ENCODE results near the gene GIT1.

Gene GIT1

GRCh38 chr17:29557085-29557738 is 32.2 kb downstream of the GIT1 start:
- Histone ChIP-seq H3K27ac (ENCODE audit: low read depth in 2 of 2, low read length in 2 of 2) (no peak overlapping the region), H3K4me1 (ENCODE audit: control insufficient read depth in 2 of 2, insufficient read depth in 2 of 2, low read length in 2 of 2) (peaks cover 5 to 10% of the 10 kb centered on the region in 2 donors), H3K9me3 (ENCODE audit: control insufficient read depth in 2 of 2, low read length in 2 of 2) (no peaks in the 10 kb centered on the region), H3K36me3 (ENCODE audit: control insufficient read depth in 2 of 2, insufficient read depth in 2 of 2, low read length in 2 of 2) (peaks cover 4 to 8% of the 10 kb centered on the region in 2 donors), H3K4me3 (ENCODE audit: low read length in 2 of 2) (peak overlapping the region in 1 of 2 donors; percentile 1), H3K9ac (ENCODE audit: low read depth in 1 of 2, low read length in 2 of 2) (no peak overlapping the region), H3K27me3 (ENCODE audit: control insufficient read depth in 2 of 2, insufficient read depth in 2 of 2, low read length in 2 of 2) (no peaks in the 10 kb centered on the region)

DNA sequence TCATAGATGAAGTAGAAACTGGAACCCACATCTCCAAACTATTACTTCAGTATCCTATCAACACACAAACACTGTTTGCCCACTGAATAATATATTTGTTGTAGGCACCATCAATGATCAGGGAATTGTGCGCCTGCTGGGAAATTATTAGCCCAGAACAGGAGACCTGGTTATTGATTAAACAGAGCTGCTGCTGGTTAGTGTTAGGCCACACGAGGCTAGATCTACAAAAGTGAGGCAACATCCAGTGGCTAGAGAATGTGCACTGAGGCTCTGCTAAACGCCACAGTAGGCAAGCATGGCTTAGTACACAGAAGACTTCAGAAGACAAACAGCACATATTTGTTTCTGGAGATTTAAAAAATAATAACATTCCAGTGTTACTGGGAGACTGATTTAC is 33.6 kb downstream of the GIT1 start:
- Histone ChIP-seq H3K4me1 (ENCODE audit: control insufficient read depth in 2 of 2, insufficient read depth in 2 of 2, low read length in 2 of 2) (peaks cover 2 to 5% of the 10 kb centered on the region in 2 donors), H3K27ac (ENCODE audit: low read depth in 2 of 2, low read length in 2 of 2) (no peak overlapping the region), H3K9ac (ENCODE audit: low read depth in 1 of 2, low read length in 2 of 2) (no peak overlapping the region), H3K9me3 (ENCODE audit: control insufficient read depth in 2 of 2, low read length in 2 of 2) (no peaks in the 10 kb centered on the region), H3K4me3 (ENCODE audit: low read length in 2 of 2) (no peak overlapping the region), H3K36me3 (ENCODE audit: control insufficient read depth in 2 of 2, insufficient read depth in 2 of 2, low read length in 2 of 2) (no peaks in the 10 kb centered on the region), H3K27me3 (ENCODE audit: control insufficient read depth in 2 of 2, insufficient read depth in 2 of 2, low read length in 2 of 2) (no peaks in the 10 kb centered on the region)

- no peak overlapping the region for H3K27ac ChIP-seq (ENCODE audit: low read depth in 2 of 2, low read length in 2 of 2)
- H3K27me3 ChIP-seq (ENCODE audit: control insufficient read depth in 2 of 2, insufficient read depth in 2 of 2, low read length in 2 of 2), result no peaks in the 10 kb centered on the region
- H3K4me1 ChIP-seq (ENCODE audit: control insufficient read depth in 2 of 2, insufficient read depth in 2 of 2, low read length in 2 of 2), result no peaks in the 10 kb centered on the region
- H3K4me3 ChIP-seq (ENCODE audit: low read length in 2 of 2), result no peak overlapping the region
- no peaks in the 10 kb centered on the region for H3K9me3 ChIP-seq (ENCODE audit: control insufficient read depth in 2 of 2, low read length in 2 of 2)
- H3K36me3 ChIP-seq (ENCODE audit: control insufficient read depth in 2 of 2, insufficient read depth in 2 of 2, low read length in 2 of 2), result no peaks in the 10 kb centered on the region
- H3K9ac ChIP-seq (ENCODE audit: low read depth in 1 of 2, low read length in 2 of 2), result no peak overlapping the region
Measured at GRCh38 chr17:29549177-29549923, 40.1 kb downstream of the GIT1 start.

DNA sequence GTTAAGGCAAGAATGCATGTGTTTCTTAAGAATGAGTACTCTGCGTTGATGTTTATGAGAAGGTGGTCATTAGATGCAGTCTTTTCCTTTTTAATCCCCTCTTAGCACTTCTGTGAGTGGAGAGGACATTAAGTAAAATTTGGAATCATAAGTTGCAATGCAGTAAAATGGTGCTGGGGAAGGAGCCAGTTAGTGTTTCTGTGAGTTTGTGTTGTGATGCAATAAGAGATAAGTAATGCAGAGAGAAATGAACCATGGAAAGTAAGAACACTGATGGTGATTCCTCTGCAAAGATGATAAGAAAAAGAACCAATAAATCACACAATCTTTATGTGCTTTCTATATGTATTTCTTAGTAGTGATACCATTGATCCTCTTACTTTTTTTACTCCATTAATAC is 42.6 kb downstream of the GIT1 start:
- Histone ChIP-seq H3K4me1 (ENCODE audit: control insufficient read depth in 2 of 2, insufficient read depth in 2 of 2, low read length in 2 of 2) (no peaks in the 10 kb centered on the region), H3K27me3 (ENCODE audit: control insufficient read depth in 2 of 2, insufficient read depth in 2 of 2, low read length in 2 of 2) (no peaks in the 10 kb centered on the region), H3K4me3 (ENCODE audit: low read length in 2 of 2) (no peak overlapping the region), H3K27ac (ENCODE audit: low read depth in 2 of 2, low read length in 2 of 2) (no peak overlapping the region), H3K9me3 (ENCODE audit: control insufficient read depth in 2 of 2, low read length in 2 of 2) (no peaks in the 10 kb centered on the region), H3K36me3 (ENCODE audit: control insufficient read depth in 2 of 2, insufficient read depth in 2 of 2, low read length in 2 of 2) (peaks cover 17 to 19% of the 10 kb centered on the region in 2 donors), H3K9ac (ENCODE audit: low read depth in 1 of 2, low read length in 2 of 2) (no peak overlapping the region)

- Histone ChIP-seq H3K36me3 (ENCODE audit: control insufficient read depth in 2 of 2, insufficient read depth in 2 of 2, low read length in 2 of 2) (peaks cover 17 to 23% of the 10 kb centered on the region in 2 donors), H3K27ac (ENCODE audit: low read depth in 2 of 2, low read length in 2 of 2) (no peak overlapping the region), H3K4me3 (ENCODE audit: low read length in 2 of 2) (no peak overlapping the region), H3K9ac (ENCODE audit: low read depth in 1 of 2, low read length in 2 of 2) (no peak overlapping the region), H3K9me3 (ENCODE audit: control insufficient read depth in 2 of 2, low read length in 2 of 2) (no peaks in the 10 kb centered on the region), H3K4me1 (ENCODE audit: control insufficient read depth in 2 of 2, insufficient read depth in 2 of 2, low read length in 2 of 2) (no peaks in the 10 kb centered on the region), H3K27me3 (ENCODE audit: control insufficient read depth in 2 of 2, insufficient read depth in 2 of 2, low read length in 2 of 2) (no peaks in the 10 kb centered on the region)
Measured at GRCh38 chr17:29546085-29546484, 43.4 kb downstream of the GIT1 start.

- Histone ChIP-seq H3K4me1 (ENCODE audit: control insufficient read depth in 2 of 2, insufficient read depth in 2 of 2, low read length in 2 of 2) (no peaks in the 10 kb centered on the region), H3K27ac (ENCODE audit: low read depth in 2 of 2, low read length in 2 of 2) (no peak overlapping the region), H3K36me3 (ENCODE audit: control insufficient read depth in 2 of 2, insufficient read depth in 2 of 2, low read length in 2 of 2) (peaks cover 20 to 24% of the 10 kb centered on the region in 2 donors)
Measured at GRCh38 chr17:29544066-29544465, 45.4 kb downstream of the GIT1 start.

GRCh38 chr17:29533976-29534375 is 55.5 kb downstream of the GIT1 start:
- no peaks in the 10 kb centered on the region for H3K27me3 ChIP-seq (ENCODE audit: control insufficient read depth in 2 of 2, insufficient read depth in 2 of 2, low read length in 2 of 2)
- peaks cover 18 to 29% of the 10 kb centered on the region in 2 donors for H3K36me3 ChIP-seq (ENCODE audit: control insufficient read depth in 2 of 2, insufficient read depth in 2 of 2, low read length in 2 of 2)
- no peak overlapping the region for H3K27ac ChIP-seq (ENCODE audit: low read depth in 2 of 2, low read length in 2 of 2)
- no peak overlapping the region for H3K9ac ChIP-seq (ENCODE audit: low read depth in 1 of 2, low read length in 2 of 2)
- H3K4me3 ChIP-seq (ENCODE audit: low read length in 2 of 2), result no peak overlapping the region
- no peaks in the 10 kb centered on the region for H3K9me3 ChIP-seq (ENCODE audit: control insufficient read depth in 2 of 2, low read length in 2 of 2)
- no peaks in the 10 kb centered on the region for H3K4me1 ChIP-seq (ENCODE audit: control insufficient read depth in 2 of 2, insufficient read depth in 2 of 2, low read length in 2 of 2)

More at GRCh38 chr17:29544066-29544465, 45.4 kb downstream of the GIT1 start:
- Histone ChIP-seq H3K27me3 (ENCODE audit: control insufficient read depth in 2 of 2, insufficient read depth in 2 of 2, low read length in 2 of 2) (no peaks in the 10 kb centered on the region), H3K9me3 (ENCODE audit: control insufficient read depth in 2 of 2, low read length in 2 of 2) (no peaks in the 10 kb centered on the region), H3K4me3 (ENCODE audit: low read length in 2 of 2) (no peak overlapping the region), H3K9ac (ENCODE audit: low read depth in 1 of 2, low read length in 2 of 2) (no peak overlapping the region)

- Histone ChIP-seq H3K9ac (ENCODE audit: low read depth in 1 of 2, low read length in 2 of 2) (no peak overlapping the region), H3K9me3 (ENCODE audit: control insufficient read depth in 2 of 2, low read length in 2 of 2) (no peaks in the 10 kb centered on the region), H3K27ac (ENCODE audit: low read depth in 2 of 2, low read length in 2 of 2) (no peak overlapping the region), H3K27me3 (ENCODE audit: control insufficient read depth in 2 of 2, insufficient read depth in 2 of 2, low read length in 2 of 2) (no peaks in the 10 kb centered on the region), H3K4me3 (ENCODE audit: low read length in 2 of 2) (no peak overlapping the region), H3K36me3 (ENCODE audit: control insufficient read depth in 2 of 2, insufficient read depth in 2 of 2, low read length in 2 of 2) (peaks cover 24 to 33% of the 10 kb centered on the region in 2 donors), H3K4me1 (ENCODE audit: control insufficient read depth in 2 of 2, insufficient read depth in 2 of 2, low read length in 2 of 2) (no peaks in the 10 kb centered on the region)
Measured at GRCh38 chr17:29526322-29526721, 63.1 kb downstream of the GIT1 start.

- Histone ChIP-seq H3K27ac (ENCODE audit: low read depth in 2 of 2, low read length in 2 of 2) (no peak overlapping the region), H3K36me3 (ENCODE audit: control insufficient read depth in 2 of 2, insufficient read depth in 2 of 2, low read length in 2 of 2) (peaks cover 26 to 32% of the 10 kb centered on the region in 2 donors), H3K27me3 (ENCODE audit: control insufficient read depth in 2 of 2, insufficient read depth in 2 of 2, low read length in 2 of 2) (no peaks in the 10 kb centered on the region), H3K4me1 (ENCODE audit: control insufficient read depth in 2 of 2, insufficient read depth in 2 of 2, low read length in 2 of 2) (no peaks in the 10 kb centered on the region), H3K9ac (ENCODE audit: low read depth in 1 of 2, low read length in 2 of 2) (no peak overlapping the region), H3K4me3 (ENCODE audit: low read length in 2 of 2) (no peak overlapping the region), H3K9me3 (ENCODE audit: control insufficient read depth in 2 of 2, low read length in 2 of 2) (no peaks in the 10 kb centered on the region)
Measured at GRCh38 chr17:29524692-29525091, 64.8 kb downstream of the GIT1 start.

Measured in mucosa of rectum (tissue), 2 donors.